ENCODE results near the gene PRKAR1B. TPM values are rescaled to one million over a fixed set of nuclear protein-coding genes. Genes with fewer than 3 reads are reported as not detected.

Gene PRKAR1B
- total and polyA plus RNA-seq, 10 of the 15 experiments (the other 5 are each of a cell fraction or from before 2014, with no cell fraction given), result 1.4 to 45.6 (median 19.3) TPM

DNA sequence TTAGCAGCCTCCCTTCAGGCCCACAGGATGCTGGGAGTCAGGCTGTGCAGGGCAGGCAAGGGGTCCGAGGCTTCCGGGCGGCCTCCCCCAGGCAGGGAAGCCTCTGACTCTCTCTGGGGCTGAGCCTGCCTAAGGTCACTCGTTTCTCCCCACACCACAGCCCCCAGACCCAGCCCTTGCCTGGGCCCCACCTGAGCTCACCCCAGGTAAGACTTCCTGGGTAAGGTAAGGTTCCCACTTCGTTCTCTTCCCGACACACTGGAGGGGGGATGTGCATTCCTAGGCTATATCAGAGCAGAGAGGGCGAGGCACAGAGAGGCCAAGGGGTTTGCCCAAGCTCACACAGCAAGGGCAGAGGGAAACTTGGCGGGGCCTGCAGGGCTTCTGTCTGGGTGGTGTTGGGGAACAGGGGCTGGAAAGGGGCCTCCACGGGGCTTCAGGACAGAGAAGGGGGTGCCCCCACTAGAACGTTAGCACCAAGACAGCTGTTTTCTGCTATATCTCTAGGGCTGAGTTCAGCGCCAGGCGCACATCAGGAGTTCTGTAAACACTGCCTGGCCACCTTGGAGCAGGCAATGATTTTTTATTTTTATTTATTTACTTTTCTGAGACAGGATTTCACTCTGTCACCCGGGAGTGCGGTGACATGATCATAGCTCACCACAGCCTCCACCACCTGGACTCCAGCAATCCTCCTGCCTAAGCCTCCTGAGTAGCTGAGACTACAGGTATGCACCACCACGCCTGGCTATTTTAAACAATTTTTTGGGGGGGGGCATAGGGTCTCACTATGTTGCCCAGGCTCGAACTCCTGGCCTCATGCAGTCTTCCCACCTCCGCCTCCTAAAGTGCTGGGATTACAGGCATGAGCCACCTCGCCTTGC lies 182.5 kb downstream of the PRKAR1B start:
- Histone ChIP-seq H4K20me1 (ENCODE audit: control insufficient read depth, insufficient read depth) (no peaks in the 10 kb centered on the region), H3K4me1 (ENCODE audit: control insufficient read depth, insufficient read depth, low read length) (no peaks in the 10 kb centered on the region; the same call in 1 of the 2 replicates), H3K4me3 (no peak overlapping the region), H2AFZ (ENCODE audit: control insufficient read depth, low read depth, low read length) (no peak overlapping the region), H3K79me2 (ENCODE audit: control insufficient read depth, insufficient read depth, low read length) (no peaks in the 10 kb centered on the region), H3K9ac (ENCODE audit: control insufficient read depth, insufficient read depth, low read length) (no peak overlapping the region), H3K27me3 (replicated peaks in 1 of 2; ENCODE audit: control insufficient read depth in 2 of 2, insufficient read depth in 2 of 2, low read length in 1 of 2) (no peaks in the 10 kb centered on the region), H3K36me3 (ENCODE audit: control insufficient read depth in 2 of 2, insufficient read depth in 2 of 2, low read length in 1 of 2) (no peaks in the 10 kb centered on the region), H3K27ac (ENCODE audit: control insufficient read depth, insufficient read depth) (no peak overlapping the region), H3K9me3 (replicated peaks; ENCODE audit: control insufficient read depth, insufficient read depth, low read length) (no peaks in the 10 kb centered on the region), H3K4me2 (ENCODE audit: control insufficient read depth, insufficient read depth) (no peak overlapping the region)
- SMC1A ChIA-PET (ENCODE audit: uncharacterized antibody, unreplicated experiment), result no interaction called here
- no TSS peak for BruUV-seq (replicated peaks)
- CTCF ChIA-PET, result interaction anchor here (0.9 kb wide), 1 partner anchor 328 kb away, joined by 3 read pairs; no protein-coding TSS in a partner anchor
- in situ Hi-C loops (cut with MboI), result no loop called here
- 54% methylated on average over 18 of the region's 18 CpGs for WGBS (ENCODE audit: insufficient coverage, insufficient replicate concordance, low lambda C conversion rate, missing lambda C conversion rate)
- ATAC-seq, result no peak
- POLR2A ChIA-PET, result no interaction called here
- no peak for FAIRE-seq
- TF ChIP-seq ATF2 (IDR thresholded peaks at IDR 0.05; ENCODE audit: low read length) (no peak), ESRRA (IDR thresholded peaks at IDR 0.05; ENCODE audit: low read length) (no peak), FOS (IDR thresholded peaks at IDR 0.05; ENCODE audit: borderline replicate concordance, extremely low read depth, insufficient read length) (no peak), PAX5 (IDR thresholded peaks at IDR 0.05; ENCODE audit: borderline replicate concordance, low read depth, low read length) (no peak), TCF12 (IDR thresholded peaks at IDR 0.05; ENCODE audit: low read depth, low read length) (no peak)
- TF ChIP-seq, protein P1, sequence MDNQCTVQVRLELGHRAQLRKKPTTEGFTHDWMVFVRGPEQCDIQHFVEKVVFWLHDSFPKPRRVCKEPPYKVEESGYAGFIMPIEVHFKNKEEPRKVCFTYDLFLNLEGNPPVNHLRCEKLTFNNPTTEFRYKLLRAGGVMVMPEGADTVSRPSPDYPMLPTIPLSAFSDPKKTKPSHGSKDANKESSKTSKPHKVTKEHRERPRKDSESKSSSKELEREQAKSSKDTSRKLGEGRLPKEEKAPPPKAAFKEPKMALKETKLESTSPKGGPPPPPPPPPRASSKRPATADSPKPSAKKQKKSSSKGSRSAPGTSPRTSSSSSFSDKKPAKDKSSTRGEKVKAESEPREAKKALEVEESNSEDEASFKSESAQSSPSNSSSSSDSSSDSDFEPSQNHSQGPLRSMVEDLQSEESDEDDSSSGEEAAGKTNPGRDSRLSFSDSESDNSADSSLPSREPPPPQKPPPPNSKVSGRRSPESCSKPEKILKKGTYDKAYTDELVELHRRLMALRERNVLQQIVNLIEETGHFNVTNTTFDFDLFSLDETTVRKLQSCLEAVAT (IDR thresholded peaks at IDR 0.05), result no peak
- DNase-seq (ENCODE audit: low read depth, low spot score), result no peak
- RAD21 ChIA-PET (ENCODE audit: unreplicated experiment), result no interaction called here
- intact Hi-C loops (cut with micrococcal nuclease; ENCODE audit: unreplicated experiment), result no loop called here

Measured in GM12878 (cell line).